ENCODE measurements around the gene FN3K.

FN3K gene

DNA sequence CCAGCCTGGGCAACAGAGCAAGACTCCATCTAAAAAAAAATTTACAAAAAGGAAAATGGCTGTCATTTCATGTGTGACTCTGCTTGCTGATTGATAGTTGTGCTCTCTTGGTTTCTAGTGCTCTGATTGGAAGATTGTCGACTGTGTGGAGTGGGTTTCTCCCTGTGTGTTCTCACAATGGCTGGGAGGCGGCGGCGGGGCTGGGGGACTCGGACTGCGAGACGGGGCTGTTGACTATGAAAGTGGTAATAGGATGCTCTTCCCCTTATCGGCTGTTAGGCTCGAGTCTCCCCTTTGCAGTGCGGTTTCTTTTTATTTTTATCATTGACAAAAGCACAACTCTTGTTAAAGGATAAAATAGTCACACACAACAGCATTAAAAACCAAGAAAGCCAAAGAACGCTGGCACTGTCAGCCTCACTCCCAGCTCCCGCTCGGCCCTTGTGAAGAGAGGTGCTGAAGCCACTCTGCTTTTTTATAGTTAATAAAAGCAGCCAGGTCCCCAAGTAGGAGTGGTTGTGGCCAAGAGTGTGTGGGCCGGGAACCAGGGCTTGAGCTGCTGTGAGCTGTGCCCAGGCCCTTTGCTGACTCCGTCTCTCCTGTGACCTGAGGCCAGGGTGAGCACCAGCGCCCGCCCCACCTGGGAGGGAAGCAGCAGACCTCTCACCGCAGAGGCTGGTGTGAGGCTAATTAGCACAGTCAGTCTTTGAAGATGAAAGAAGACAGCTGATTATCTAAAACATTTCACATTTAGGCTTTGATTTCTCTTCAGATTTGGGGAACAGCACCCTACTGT, 53.0 kb downstream of the FN3K start:
- H3K4me3 ChIP-seq (ENCODE audit: low read length), result no peak overlapping the region
- DNase-seq (ENCODE audit: low read depth), result no peak
- no peak for TF ChIP-seq CTCF (IDR thresholded peaks at IDR 0.05; ENCODE audit: insufficient read depth, low read depth, low read length, missing control alignments)

GRCh38 chr17:82789051-82789592, 53.7 kb downstream of the FN3K start:
- no peak for DNase-seq (ENCODE audit: low read depth)
- TF ChIP-seq CTCF (IDR thresholded peaks at IDR 0.05; ENCODE audit: insufficient read depth, low read depth, low read length, missing control alignments), result no peak
- no peak overlapping the region for H3K4me3 ChIP-seq (ENCODE audit: low read length)

- no peak for TF ChIP-seq CTCF (IDR thresholded peaks at IDR 0.05; ENCODE audit: insufficient read depth, low read depth, low read length, missing control alignments)
- no peak for DNase-seq (ENCODE audit: low read depth)
- no peak overlapping the region for H3K4me3 ChIP-seq (ENCODE audit: low read length)
Measured at GRCh38 chr17:82789806-82790205, 54.4 kb downstream of the FN3K start.

DNA sequence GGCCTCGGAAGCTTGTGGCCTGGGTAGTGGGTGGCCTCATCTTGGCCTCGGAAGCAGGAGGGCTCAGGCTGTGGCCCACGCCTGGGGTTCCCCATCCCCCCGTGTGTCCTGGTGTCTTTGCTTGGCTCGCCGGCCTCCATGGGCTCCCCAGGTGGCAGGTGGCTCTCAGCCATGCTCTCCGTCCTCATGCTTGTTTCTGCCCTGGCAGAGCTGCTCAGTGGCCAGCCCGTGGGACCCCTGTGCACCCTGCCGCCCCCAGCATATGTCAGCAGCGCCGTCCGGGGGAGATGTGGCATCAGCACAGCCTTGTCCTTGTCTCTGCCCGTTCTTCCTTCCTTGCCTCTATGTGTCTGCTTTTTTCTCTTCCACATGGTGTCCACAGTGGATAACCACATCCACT, 55.0 kb downstream of the FN3K start:
- no peak for TF ChIP-seq CTCF (IDR thresholded peaks at IDR 0.05; ENCODE audit: insufficient read depth, low read depth, low read length, missing control alignments)
- DNase-seq (ENCODE audit: low read depth), result no peak
- no peak overlapping the region for H3K4me3 ChIP-seq (ENCODE audit: low read length)

DNA sequence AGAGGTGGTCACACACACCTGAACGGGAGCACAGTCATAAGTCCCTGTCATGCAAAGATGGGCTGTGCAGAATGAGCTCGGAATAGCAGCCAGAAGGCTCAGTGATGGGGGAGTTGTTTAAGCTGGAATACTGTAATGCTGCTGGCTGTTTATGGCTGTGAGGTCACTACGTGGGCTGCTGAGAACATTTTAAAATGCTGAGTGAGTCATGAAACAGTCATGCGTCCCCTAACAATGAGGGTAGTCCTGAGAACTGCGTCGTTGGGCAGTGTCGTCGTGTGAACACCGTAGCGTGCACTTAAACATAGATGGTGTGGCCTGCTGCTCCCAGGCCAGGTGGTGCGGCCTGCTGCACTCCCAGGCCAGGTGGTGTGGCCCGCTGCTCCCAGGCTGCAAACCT, 56.1 kb downstream of the FN3K start:
- H3K4me3 ChIP-seq (ENCODE audit: low read length), result no peak overlapping the region
- TF ChIP-seq CTCF (IDR thresholded peaks at IDR 0.05; ENCODE audit: insufficient read depth, low read depth, low read length, missing control alignments), result no peak
- peak; percentile 77 for DNase-seq (ENCODE audit: low read depth)

- TF ChIP-seq CTCF (IDR thresholded peaks at IDR 0.05; ENCODE audit: insufficient read depth, low read depth, low read length, missing control alignments), result no peak
- H3K4me3 ChIP-seq (ENCODE audit: low read length), result no peak overlapping the region
- peak; percentile 76 for DNase-seq (ENCODE audit: low read depth)
Measured at GRCh38 chr17:82793974-82794630, 58.7 kb downstream of the FN3K start.

Measured in epithelial cell of esophagus (primary cell).